ENCODE data around the gene GUSB.

The GUSB gene

GRCh38 chr7:65938336-65938895, 43.6 kb downstream of the GUSB start:
- peak; percentile 13 to 38 for DNase-seq (ENCODE audit: low read depth in 2 of 2)
- TF ChIP-seq CTCF (IDR thresholded peaks at IDR 0.05; ENCODE audit: low read depth, low read length) = no peak
- H3K4me3 ChIP-seq (replicated peaks in 1 of 2; ENCODE audit: low read depth in 2 of 2, low read length in 2 of 2) = no peak overlapping the region

DNA sequence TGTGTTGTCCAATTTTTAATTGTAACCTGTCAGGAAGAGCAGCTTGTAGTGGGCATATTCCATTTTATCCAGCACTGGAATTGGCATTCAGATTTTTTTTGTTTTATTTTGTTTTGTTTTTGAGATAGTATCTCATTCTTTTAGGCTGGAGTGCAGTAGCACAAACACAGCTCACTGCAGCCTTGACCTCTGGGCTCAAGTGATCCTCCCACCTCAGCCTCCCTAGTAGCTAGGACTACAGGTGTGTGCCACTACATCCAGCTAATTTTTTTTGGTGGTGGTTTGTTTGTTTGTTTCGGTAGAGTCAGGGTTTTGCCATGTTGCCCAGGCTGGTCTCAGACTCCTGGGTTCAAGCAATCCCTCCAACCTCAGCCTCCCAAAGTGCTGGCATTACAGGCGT, 44.7 kb downstream of the GUSB start:
- no peak overlapping the region for H3K4me3 ChIP-seq (replicated peaks in 1 of 2; ENCODE audit: low read depth in 2 of 2, low read length in 2 of 2)
- no peak for TF ChIP-seq CTCF (IDR thresholded peaks at IDR 0.05; ENCODE audit: low read depth, low read length)
- no peak for DNase-seq (ENCODE audit: low read depth in 2 of 2)

- no peak overlapping the region for H3K4me3 ChIP-seq (replicated peaks in 1 of 2; ENCODE audit: low read depth in 2 of 2, low read length in 2 of 2)
- DNase-seq (ENCODE audit: low read depth in 2 of 2) = no peak
- TF ChIP-seq CTCF (IDR thresholded peaks at IDR 0.05; ENCODE audit: low read depth, low read length) = no peak
Measured at GRCh38 chr7:65931685-65932084, 50.3 kb downstream of the GUSB start.

DNA sequence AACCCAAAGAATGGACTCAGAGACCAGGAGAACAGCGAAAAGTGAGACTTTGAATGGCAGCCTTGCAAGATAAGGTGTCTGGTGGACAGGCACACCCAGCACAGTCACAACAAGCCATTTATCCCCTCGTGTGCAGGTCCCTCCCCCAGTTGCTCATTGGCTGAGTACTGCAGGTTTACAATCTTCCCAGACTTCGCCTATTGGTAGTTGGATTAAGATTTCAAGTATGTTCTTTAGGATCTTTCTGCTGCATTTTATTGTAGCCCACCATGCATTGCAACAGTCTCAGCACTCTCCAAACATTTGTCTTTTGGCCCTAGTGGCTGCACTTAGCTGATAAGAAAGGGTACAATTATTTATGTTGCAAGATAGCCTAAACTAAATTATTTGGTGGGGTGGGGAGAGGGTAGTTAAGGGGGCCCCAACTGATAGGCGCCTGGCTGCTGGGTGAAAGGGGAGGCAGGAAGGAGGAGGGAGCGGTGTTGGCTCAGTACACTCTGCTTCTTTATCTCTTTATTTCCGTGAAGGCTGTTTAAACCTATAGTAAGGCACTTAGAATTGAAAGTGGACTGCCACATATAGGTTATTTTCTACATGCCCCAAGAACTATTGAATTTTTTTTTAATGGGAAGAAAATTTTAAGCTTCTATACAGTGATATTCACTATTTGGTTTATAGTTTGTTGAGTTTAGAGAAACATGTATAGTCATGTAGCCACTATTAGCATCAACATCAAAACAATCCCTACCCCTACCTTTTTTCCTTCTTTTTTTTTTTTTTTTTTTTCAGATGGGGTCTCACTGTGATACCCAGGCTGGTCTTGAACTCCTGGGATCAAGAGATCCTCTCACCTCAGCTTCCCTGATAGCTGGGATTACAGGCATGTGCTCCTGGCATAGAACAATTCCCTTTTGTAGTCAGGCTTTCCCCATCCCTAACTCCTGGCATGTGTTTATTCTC, 54.2 kb downstream of the GUSB start:
- DNase-seq (ENCODE audit: low read depth in 2 of 2) = peak in 1 of 2 donors; percentile 26
- H3K4me3 ChIP-seq (replicated peaks in 1 of 2; ENCODE audit: low read depth in 2 of 2, low read length in 2 of 2) = no peak overlapping the region
- no peak for TF ChIP-seq CTCF (IDR thresholded peaks at IDR 0.05; ENCODE audit: low read depth, low read length)

DNA sequence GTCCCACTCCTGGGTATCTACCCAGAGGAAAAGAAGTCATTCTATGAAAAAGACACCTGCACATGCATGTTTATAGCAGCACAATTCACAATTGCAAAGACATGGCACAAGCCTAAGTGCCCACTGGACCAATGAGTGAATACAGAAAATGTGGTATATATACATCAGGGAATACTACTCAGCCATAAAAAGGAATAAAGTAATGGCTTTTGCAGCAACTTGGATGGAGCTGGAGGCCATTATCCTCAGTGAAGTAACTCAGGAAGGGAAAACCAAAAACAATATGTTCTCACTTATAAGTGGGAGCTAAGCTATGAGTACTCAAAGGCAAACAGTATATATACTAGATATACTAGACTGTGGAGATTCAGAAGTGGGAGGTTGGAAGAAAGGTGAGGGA, 55.4 kb downstream of the GUSB start:
- TF ChIP-seq CTCF (IDR thresholded peaks at IDR 0.05; ENCODE audit: low read depth, low read length) = no peak
- DNase-seq (ENCODE audit: low read depth in 2 of 2) = no peak
- H3K4me3 ChIP-seq (replicated peaks in 1 of 2; ENCODE audit: low read depth in 2 of 2, low read length in 2 of 2) = no peak overlapping the region

- TF ChIP-seq CTCF (IDR thresholded peaks at IDR 0.05; ENCODE audit: low read depth, low read length) = no peak
- DNase-seq (ENCODE audit: low read depth in 2 of 2) = no peak
- no peak overlapping the region for H3K4me3 ChIP-seq (replicated peaks in 1 of 2; ENCODE audit: low read depth in 2 of 2, low read length in 2 of 2)
Measured at GRCh38 chr7:65925040-65925439, 57.0 kb downstream of the GUSB start.
